DND-41 (cell line): ENCODE measurements around the gene CYCS.

ENCODE experiments used
- CTCF ChIP-seq: IDR thresholded peaks from 2 replicates; pipeline ENCODE4 v1.5.1; 2012; ENCODE audit warnings: borderline replicate concordance, low read length, moderate library complexity, mild to moderate bottlenecking; ENCODE audit not compliant: poor library complexity, severe bottlenecking; ENCODE audit errors: extremely low read depth
- EZH2 ChIP-seq: IDR thresholded peaks from 3 replicates; pipeline ENCODE4 v1.6.1; 2012; ENCODE audit warnings: borderline replicate concordance, low read depth, mild to moderate bottlenecking, moderate library complexity, low read length, inconsistent platforms; ENCODE audit not compliant: severe bottlenecking

- TF ChIP-seq CTCF (no peak), EZH2 (no peak)
Observed at GRCh38 chr7:25087855-25088254, 37.2 kb downstream of the CYCS start.
